ENCODE data around the gene ADAMTS12. TPM values are rescaled to one million over a fixed set of nuclear protein-coding genes. Genes with fewer than 3 reads are reported as not detected.
A peak's percentile ranks its signal among the peaks of the same experiment; 100 is the strongest.

Gene ADAMTS12
- total RNA-seq, 1 experiment from 2014 or later, result 6.2 TPM

- H3K23ac ChIP-seq (ENCODE audit: insufficient read length, low read depth, low read length), result no peak overlapping the region
- H3K18ac ChIP-seq (ENCODE audit: insufficient read length, low read depth, low read length), result no peak overlapping the region
- no peak overlapping the region for H2AFZ ChIP-seq (ENCODE audit: low read length)
- H3K27ac ChIP-seq (ENCODE audit: insufficient read length, low read depth, low read length), result no peak overlapping the region
- H3K79me1 ChIP-seq (ENCODE audit: insufficient read depth, low read depth, low read length, poor library complexity, severe bottlenecking), result no peaks in the 10 kb centered on the region
- H3K27me3 Mint-ChIP-seq (ENCODE audit: low read depth), result no peaks in the 10 kb centered on the region
- H3K14ac ChIP-seq (ENCODE audit: insufficient read depth, low read length), result no peak overlapping the region
- H3K23me2 ChIP-seq (ENCODE audit: insufficient read length, low read depth, low read length, poor library complexity, severe bottlenecking), result no peaks in the 10 kb centered on the region
- H3K9me3 ChIP-seq (ENCODE audit: control insufficient read depth, low read depth, low read length), result no peaks in the 10 kb centered on the region
- H2BK12ac ChIP-seq (ENCODE audit: insufficient read length, low read depth, low read length), result no peak overlapping the region
- H3K4ac ChIP-seq (ENCODE audit: low read depth, low read length), result no peak overlapping the region
- H3K36me3 Mint-ChIP-seq (ENCODE audit: insufficient read depth in 1 of 3, low read depth in 3 of 3), result peaks cover 5 to 20% (median 13%) of the 10 kb centered on the region in 3 experiments
- peaks cover 31 to 38% of the 10 kb centered on the region in 2 experiments for H3K4me1 Mint-ChIP-seq
- H3K27ac Mint-ChIP-seq, result peak overlapping the region in 1 of 3 experiments; percentile 22; a peak in 1 of 7 replicates
- H3K27me3 ChIP-seq (ENCODE audit: insufficient read depth, low read length), result no peaks in the 10 kb centered on the region
- H3K9me3 Mint-ChIP-seq, result peaks cover 2 to 5% of the 10 kb centered on the region in 2 experiments; a peak in 4 of 5 replicates
- no peak overlapping the region for H3K4me3 Mint-ChIP-seq
- H4K8ac ChIP-seq (replicated peaks; ENCODE audit: insufficient read length, low read depth, low read length), result no peak overlapping the region
- TF ChIP-seq, protein P1, sequence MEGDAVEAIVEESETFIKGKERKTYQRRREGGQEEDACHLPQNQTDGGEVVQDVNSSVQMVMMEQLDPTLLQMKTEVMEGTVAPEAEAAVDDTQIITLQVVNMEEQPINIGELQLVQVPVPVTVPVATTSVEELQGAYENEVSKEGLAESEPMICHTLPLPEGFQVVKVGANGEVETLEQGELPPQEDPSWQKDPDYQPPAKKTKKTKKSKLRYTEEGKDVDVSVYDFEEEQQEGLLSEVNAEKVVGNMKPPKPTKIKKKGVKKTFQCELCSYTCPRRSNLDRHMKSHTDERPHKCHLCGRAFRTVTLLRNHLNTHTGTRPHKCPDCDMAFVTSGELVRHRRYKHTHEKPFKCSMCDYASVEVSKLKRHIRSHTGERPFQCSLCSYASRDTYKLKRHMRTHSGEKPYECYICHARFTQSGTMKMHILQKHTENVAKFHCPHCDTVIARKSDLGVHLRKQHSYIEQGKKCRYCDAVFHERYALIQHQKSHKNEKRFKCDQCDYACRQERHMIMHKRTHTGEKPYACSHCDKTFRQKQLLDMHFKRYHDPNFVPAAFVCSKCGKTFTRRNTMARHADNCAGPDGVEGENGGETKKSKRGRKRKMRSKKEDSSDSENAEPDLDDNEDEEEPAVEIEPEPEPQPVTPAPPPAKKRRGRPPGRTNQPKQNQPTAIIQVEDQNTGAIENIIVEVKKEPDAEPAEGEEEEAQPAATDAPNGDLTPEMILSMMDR (conservative IDR thresholded peaks at IDR 0.05), result no peak
- H3T11ph ChIP-seq (ENCODE audit: low read length), result no peak overlapping the region
- DNase-seq, result no peak
- no peak overlapping the region for H2BK120ac ChIP-seq (ENCODE audit: low read depth, low read length, poor library complexity, severe bottlenecking)
- H3K4me1 ChIP-seq (ENCODE audit: insufficient read depth, low read length), result no peaks in the 10 kb centered on the region
- H4K20me1 ChIP-seq (ENCODE audit: control insufficient read depth, insufficient read depth, insufficient read length), result no peaks in the 10 kb centered on the region
- no peak overlapping the region for H4K5ac ChIP-seq (ENCODE audit: insufficient read length, low read depth, low read length)
- H2BK20ac ChIP-seq (ENCODE audit: low read depth, low read length, poor library complexity, severe bottlenecking), result no peak overlapping the region
- H3K4me2 ChIP-seq (ENCODE audit: insufficient read depth, insufficient read length, low read length), result no peak overlapping the region
- no peak overlapping the region for H4K91ac ChIP-seq (ENCODE audit: insufficient read length, low read depth, low read length)
- no peak overlapping the region for H2BK5ac ChIP-seq (ENCODE audit: insufficient read length, low read length)
- H2AK5ac ChIP-seq (ENCODE audit: insufficient read length, low read length), result no peak overlapping the region
- no peak overlapping the region for H3K56ac ChIP-seq (ENCODE audit: insufficient read length, low read depth, low read length)
- no peak overlapping the region for H2BK15ac ChIP-seq (ENCODE audit: low read depth, low read length)
- H3K79me2 ChIP-seq (ENCODE audit: insufficient read depth, low read length), result no peaks in the 10 kb centered on the region
- no peak overlapping the region for H3K9ac ChIP-seq (ENCODE audit: extremely low read depth, insufficient read length, low read length)
These were observed 399.8 kb downstream of the ADAMTS12 start for GRCh38 chr5:33491941-33492340.

Measured in H9 (cell line).